Islet precursor cell (in vitro differentiated cells): ENCODE measurements around the gene CHAC1.
"Not testable (repeated sequence)": the region's sequence is repeated elsewhere in the genome, so short reads cannot be mapped to it uniquely, and the experiment has no call there.

ENCODE experiments used
- DNase-seq: peaks from one replicate; pipeline ENCODE4 v3.0.0-alpha.2; 2018

CHAC1 gene

GRCh38 chr15:40938536-40938870, 14.8 kb upstream of the CHAC1 start:
- DNase-seq: no peak

GRCh38 chr15:40940296-40940801, 12.9 kb upstream of the CHAC1 start:
- DNase-seq: no peak

- DNase-seq: no peak
These were observed 12.2 kb upstream of the CHAC1 start for GRCh38 chr15:40941068-40941527.

GRCh38 chr15:40941528-40942336, 11.5 kb upstream of the CHAC1 start:
- DNase-seq: peak; percentile 86

GRCh38 chr15:40942337-40942854, 10.9 kb upstream of the CHAC1 start:
- no peak for DNase-seq

GRCh38 chr15:40942878-40943277, 10.4 kb upstream of the CHAC1 start:
- no peak for DNase-seq

- DNase-seq: no peak
These were observed 9.4 kb upstream of the CHAC1 start for GRCh38 chr15:40943764-40944365.

GRCh38 chr15:40944510-40945296, 8.6 kb upstream of the CHAC1 start:
- DNase-seq: no peak

GRCh38 chr15:40948706-40949473, 4.4 kb upstream of the CHAC1 start:
- no peak for DNase-seq

GRCh38 chr15:40949756-40950207, 3.5 kb upstream of the CHAC1 start:
- no peak for DNase-seq

- DNase-seq: no peak
These were observed 1.5 kb upstream of the CHAC1 start for GRCh38 chr15:40951764-40952163.

- DNase-seq: peak; percentile 68
These were observed 870 bp upstream of the CHAC1 start for GRCh38 chr15:40952301-40952900.

GRCh38 chr15:40953713-40954074, 423 bp downstream of the CHAC1 start:
- no peak for DNase-seq

- not testable (repeated sequence) for DNase-seq
These were observed 1.0 kb downstream of the CHAC1 start for GRCh38 chr15:40954158-40954848.

- DNase-seq: no peak
These were observed 2.1 kb downstream of the CHAC1 start for GRCh38 chr15:40955141-40955903.

- DNase-seq: no peak
These were observed 2.8 kb downstream of the CHAC1 start for GRCh38 chr15:40955930-40956540.

GRCh38 chr15:40956541-40956982, 3.3 kb downstream of the CHAC1 start:
- no peak for DNase-seq

- DNase-seq: no peak
These were observed 3.8 kb downstream of the CHAC1 start for GRCh38 chr15:40957041-40957555.

GRCh38 chr15:40957581-40958051, 4.3 kb downstream of the CHAC1 start:
- DNase-seq: no peak

GRCh38 chr15:40958146-40958545, 4.9 kb downstream of the CHAC1 start:
- DNase-seq: no peak
